ENCODE measurements around the gene CEP41.

Gene CEP41

GRCh38 chr7:130366564-130366963 is 74.3 kb downstream of the CEP41 start:
- no peak for DNase-seq

- DNase-seq, result no peak
Measured at GRCh38 chr7:130365511-130366441, 75.0 kb downstream of the CEP41 start.

- DNase-seq, result no peak
Measured at GRCh38 chr7:130365088-130365487, 75.7 kb downstream of the CEP41 start.

GRCh38 chr7:130364451-130364850 is 76.4 kb downstream of the CEP41 start:
- no peak for DNase-seq

- DNase-seq, result no peak
Measured at GRCh38 chr7:130363026-130363847, 77.6 kb downstream of the CEP41 start.

GRCh38 chr7:130362251-130362816 is 78.5 kb downstream of the CEP41 start:
- no peak for DNase-seq

GRCh38 chr7:130361681-130362080 is 79.1 kb downstream of the CEP41 start:
- DNase-seq, result no peak

GRCh38 chr7:130360518-130360917 is 80.3 kb downstream of the CEP41 start:
- no peak for DNase-seq

- DNase-seq, result no peak
Measured at GRCh38 chr7:130359276-130359857, 81.4 kb downstream of the CEP41 start.

- no peak for DNase-seq
Measured at GRCh38 chr7:130358471-130358870, 82.3 kb downstream of the CEP41 start.

- no peak for DNase-seq
Measured at GRCh38 chr7:130356876-130357611, 83.8 kb downstream of the CEP41 start.

GRCh38 chr7:130356121-130356875 is 84.5 kb downstream of the CEP41 start:
- no peak for DNase-seq

GRCh38 chr7:130353196-130353595 is 87.6 kb downstream of the CEP41 start:
- no peak for DNase-seq

GRCh38 chr7:130352194-130353074 is 88.4 kb downstream of the CEP41 start:
- no peak for DNase-seq

GRCh38 chr7:130351791-130352090 is 89.1 kb downstream of the CEP41 start:
- no peak for DNase-seq

GRCh38 chr7:130350945-130351790 is 89.6 kb downstream of the CEP41 start:
- DNase-seq, result no peak

- DNase-seq, result no peak
Measured at GRCh38 chr7:130349911-130350782, 90.7 kb downstream of the CEP41 start.

GRCh38 chr7:130346941-130347340 is 93.9 kb downstream of the CEP41 start:
- no peak for DNase-seq

Measured in activated CD4-positive, alpha-beta T cell treated with anti-CD3 and anti-CD28 coated beads, Interleukin-2, amount 50 U/mL, for 1 hour (primary cell).